SK-N-MC (cell line): ENCODE measurements around the gene SNRPD3.
"Not testable (repeated sequence)": the region's sequence is repeated elsewhere in the genome, so short reads cannot be mapped to it uniquely, and the experiment has no call there.

Experiments used
- EZH2 ChIP-seq: fragments of 200-600 bp; sonication (generic); IDR thresholded peaks from one replicate; pipeline ENCODE4 v1.6.1; 2017; ENCODE audit warnings: antibody characterized with exemption
- FOXP2 ChIP-seq: optimal IDR thresholded peaks from 2 replicates; pipeline ENCODE3; 2011; ENCODE audit warnings: mild to moderate bottlenecking, moderate library complexity; ENCODE audit not compliant: insufficient read depth; ENCODE audit errors: extremely low read length, control extremely low read depth
- POLR2AphosphoS5 ChIP-seq: IDR thresholded peaks from 2 replicates; pipeline ENCODE4 v1.6.1; 2012; ENCODE audit warnings: mild to moderate bottlenecking, low read depth, low read length, borderline replicate concordance

DNA sequence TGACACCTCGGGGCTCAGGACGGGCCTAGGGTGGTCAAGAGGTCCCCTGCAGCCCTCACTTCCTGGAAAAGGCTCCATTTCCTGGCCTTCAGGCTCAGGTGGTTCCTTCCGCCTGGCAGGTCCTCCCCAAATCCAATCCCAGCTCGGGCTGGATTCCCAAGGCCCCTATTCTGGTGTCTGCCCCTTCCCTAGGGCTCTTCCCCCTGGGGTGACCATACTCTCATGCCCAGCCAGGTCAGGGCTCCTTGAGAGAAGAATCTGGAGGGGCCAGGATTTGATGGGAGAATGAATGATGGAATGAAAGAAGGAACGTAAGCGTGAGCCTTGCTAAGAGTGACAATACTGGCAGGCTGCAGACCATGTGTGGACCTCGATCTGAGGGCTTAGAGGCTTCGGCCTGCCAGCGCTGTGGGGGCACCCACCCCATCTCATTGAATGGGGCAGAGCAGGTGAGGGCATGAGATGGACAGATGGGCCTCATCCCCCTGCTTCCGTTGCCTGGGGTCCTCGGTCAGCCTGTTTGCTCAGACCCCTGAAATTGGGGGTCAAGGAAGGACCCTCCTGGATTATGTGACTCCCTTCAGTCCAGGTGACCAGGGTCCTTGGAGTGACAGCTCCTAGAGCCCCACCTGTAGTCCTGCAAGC is 46.4 kb downstream of the SNRPD3 start:
- not testable (repeated sequence) for TF ChIP-seq EZH2, POLR2AphosphoS5, FOXP2
